ENCODE results near the gene FBXW4.

DNA sequence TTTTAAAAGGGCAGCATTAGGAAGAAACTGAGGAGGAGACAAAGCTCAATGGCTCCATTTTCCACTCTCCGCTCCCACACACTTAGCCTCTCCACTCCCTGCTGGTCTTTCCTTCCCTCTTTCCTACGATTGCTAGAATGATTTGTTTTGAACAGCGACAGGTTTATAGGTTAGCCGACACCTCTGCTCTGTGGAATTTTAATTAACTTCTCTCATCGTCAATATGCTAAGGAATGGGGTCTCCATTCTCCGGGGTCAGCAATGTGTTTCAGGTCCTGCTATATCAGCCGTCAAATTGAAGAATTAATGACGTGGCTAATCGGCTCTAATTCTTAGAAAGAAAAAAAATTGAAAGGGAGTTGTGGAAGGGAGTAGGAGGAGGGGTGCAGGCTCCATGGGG lies 28.9 kb downstream of the FBXW4 start:
- TF ChIP-seq, protein P1, sequence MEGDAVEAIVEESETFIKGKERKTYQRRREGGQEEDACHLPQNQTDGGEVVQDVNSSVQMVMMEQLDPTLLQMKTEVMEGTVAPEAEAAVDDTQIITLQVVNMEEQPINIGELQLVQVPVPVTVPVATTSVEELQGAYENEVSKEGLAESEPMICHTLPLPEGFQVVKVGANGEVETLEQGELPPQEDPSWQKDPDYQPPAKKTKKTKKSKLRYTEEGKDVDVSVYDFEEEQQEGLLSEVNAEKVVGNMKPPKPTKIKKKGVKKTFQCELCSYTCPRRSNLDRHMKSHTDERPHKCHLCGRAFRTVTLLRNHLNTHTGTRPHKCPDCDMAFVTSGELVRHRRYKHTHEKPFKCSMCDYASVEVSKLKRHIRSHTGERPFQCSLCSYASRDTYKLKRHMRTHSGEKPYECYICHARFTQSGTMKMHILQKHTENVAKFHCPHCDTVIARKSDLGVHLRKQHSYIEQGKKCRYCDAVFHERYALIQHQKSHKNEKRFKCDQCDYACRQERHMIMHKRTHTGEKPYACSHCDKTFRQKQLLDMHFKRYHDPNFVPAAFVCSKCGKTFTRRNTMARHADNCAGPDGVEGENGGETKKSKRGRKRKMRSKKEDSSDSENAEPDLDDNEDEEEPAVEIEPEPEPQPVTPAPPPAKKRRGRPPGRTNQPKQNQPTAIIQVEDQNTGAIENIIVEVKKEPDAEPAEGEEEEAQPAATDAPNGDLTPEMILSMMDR (conservative IDR thresholded peaks at IDR 0.05) = no peak
- TF ChIP-seq EZH2 (IDR thresholded peaks at IDR 0.05; ENCODE audit: low read depth) = no peak
